ENCODE results near the gene ANKRD11.
"Not testable (repeated sequence)": the region's sequence is repeated elsewhere in the genome, so short reads cannot be mapped to it uniquely, and the experiment has no call there.

The ANKRD11 gene

GRCh38 chr16:89382555-89382954 is 107.8 kb downstream of the ANKRD11 start:
- H3K9me3 ChIP-seq (ENCODE audit: control insufficient read depth, low read length); H3K14ac ChIP-seq (ENCODE audit: low read length in 2 of 2); H3K4ac ChIP-seq (ENCODE audit: low read depth in 1 of 2, low read length in 2 of 2); H3K23ac ChIP-seq (ENCODE audit: low read length in 2 of 2); H2BK120ac ChIP-seq (ENCODE audit: low read depth, low read length); H2BK15ac ChIP-seq (ENCODE audit: low read depth, poor library complexity, severe bottlenecking); DNase-seq; H3K4me2 ChIP-seq (ENCODE audit: low read length, poor library complexity, severe bottlenecking); H3K18ac ChIP-seq (ENCODE audit: low read depth in 1 of 2, low read length in 2 of 2); H3K4me3 ChIP-seq (ENCODE audit: insufficient read depth in 1 of 2, low read depth in 1 of 2, low read length in 2 of 2); H3K36me3 ChIP-seq (ENCODE audit: control insufficient read depth in 1 of 2, insufficient read depth in 2 of 2, low read depth in 1 of 2, low read length in 2 of 2); H3K27ac ChIP-seq (ENCODE audit: low read length, poor library complexity, severe bottlenecking); H2BK12ac ChIP-seq (ENCODE audit: low read length in 2 of 2); H2BK5ac ChIP-seq (ENCODE audit: low read depth, low read length, poor library complexity, severe bottlenecking); H3K9ac ChIP-seq (ENCODE audit: low read length); H2AFZ ChIP-seq (ENCODE audit: low read depth, low read length); H2AK5ac ChIP-seq (ENCODE audit: low read length, severe bottlenecking); H4K8ac ChIP-seq (ENCODE audit: low read length); H3K27me3 ChIP-seq (ENCODE audit: control insufficient read depth in 1 of 2, insufficient read depth in 1 of 2, low read length in 2 of 2); H4K91ac ChIP-seq (ENCODE audit: low read length): not testable (repeated sequence)
- Histone ChIP-seq H3K4me1 (ENCODE audit: control insufficient read depth, insufficient read depth, low read depth, low read length) (peaks cover 39% of the 10 kb centered on the region), H3K79me1 (replicated peaks; ENCODE audit: low read length, poor library complexity, severe bottlenecking) (peaks cover 10% of the 10 kb centered on the region)
- WGBS, result 81% methylated on average over 4 of the region's 5 CpGs

GRCh38 chr16:89381788-89382187 is 108.6 kb downstream of the ANKRD11 start:
- no peaks in the 10 kb centered on the region for H3K9me3 ChIP-seq (ENCODE audit: control insufficient read depth, low read length)
- no peak overlapping the region for H3K18ac ChIP-seq (ENCODE audit: low read depth in 1 of 2, low read length in 2 of 2)
- H3K23ac ChIP-seq (ENCODE audit: low read length in 2 of 2), result no peak overlapping the region
- H3K4me3 ChIP-seq (ENCODE audit: insufficient read depth in 1 of 2, low read depth in 1 of 2, low read length in 2 of 2), result no peak overlapping the region
- H2AFZ ChIP-seq (ENCODE audit: low read depth, low read length), result no peak overlapping the region
- H2BK5ac ChIP-seq (ENCODE audit: low read depth, low read length, poor library complexity, severe bottlenecking), result no peak overlapping the region
- H3K27ac ChIP-seq (ENCODE audit: low read length, poor library complexity, severe bottlenecking), result no peak overlapping the region
- 85% methylated on average over 14 of the region's 14 CpGs for WGBS
- no peak overlapping the region for H3K9ac ChIP-seq (ENCODE audit: low read length)
- peaks cover 0 to 9% of the 10 kb centered on the region in 2 experiments for H3K36me3 ChIP-seq (ENCODE audit: control insufficient read depth in 1 of 2, insufficient read depth in 2 of 2, low read depth in 1 of 2, low read length in 2 of 2)
- H2BK120ac ChIP-seq (ENCODE audit: low read depth, low read length), result no peak overlapping the region
- no peak overlapping the region for H3K4ac ChIP-seq (ENCODE audit: low read depth in 1 of 2, low read length in 2 of 2)
- no peak overlapping the region for H3K4me2 ChIP-seq (ENCODE audit: low read length, poor library complexity, severe bottlenecking)
- no peak overlapping the region for H4K91ac ChIP-seq (ENCODE audit: low read length)
- H4K8ac ChIP-seq (ENCODE audit: low read length), result no peak overlapping the region
- peaks cover 10% of the 10 kb centered on the region for H3K79me1 ChIP-seq (replicated peaks; ENCODE audit: low read length, poor library complexity, severe bottlenecking)
- no peak for DNase-seq
- peaks cover 37% of the 10 kb centered on the region for H3K4me1 ChIP-seq (ENCODE audit: control insufficient read depth, insufficient read depth, low read depth, low read length)
- no peaks in the 10 kb centered on the region for H3K27me3 ChIP-seq (ENCODE audit: control insufficient read depth in 1 of 2, insufficient read depth in 1 of 2, low read length in 2 of 2)
- no peak overlapping the region for H2BK15ac ChIP-seq (ENCODE audit: low read depth, poor library complexity, severe bottlenecking)
- H2BK12ac ChIP-seq (ENCODE audit: low read length in 2 of 2), result peak overlapping the region in 1 of 2 experiments; percentile 23
- peak overlapping the region in 1 of 2 experiments; percentile 18 for H3K14ac ChIP-seq (ENCODE audit: low read length in 2 of 2)
- H2AK5ac ChIP-seq (ENCODE audit: low read length, severe bottlenecking), result no peak overlapping the region

- Histone ChIP-seq H3K27ac (ENCODE audit: low read length, poor library complexity, severe bottlenecking) (no peak overlapping the region), H4K91ac (ENCODE audit: low read length) (no peak overlapping the region)
- WGBS, result 93% methylated on average over 15 of the region's 15 CpGs
Measured at GRCh38 chr16:89380681-89381080, 109.7 kb downstream of the ANKRD11 start.

GRCh38 chr16:89378947-89379771 is 111.2 kb downstream of the ANKRD11 start:
- Histone ChIP-seq H2AK5ac (ENCODE audit: low read length, severe bottlenecking) (no peak overlapping the region), H3K9ac (ENCODE audit: low read length) (peak overlapping the region; percentile 50), H3K79me1 (replicated peaks; ENCODE audit: low read length, poor library complexity, severe bottlenecking) (peaks cover 9% of the 10 kb centered on the region), H2BK120ac (ENCODE audit: low read depth, low read length) (no peak overlapping the region), H4K91ac (ENCODE audit: low read length) (no peak overlapping the region), H3K27ac (ENCODE audit: low read length, poor library complexity, severe bottlenecking) (no peak overlapping the region), H2AFZ (ENCODE audit: low read depth, low read length) (no peak overlapping the region), H4K8ac (ENCODE audit: low read length) (no peak overlapping the region), H3K27me3 (ENCODE audit: control insufficient read depth in 1 of 2, insufficient read depth in 1 of 2, low read length in 2 of 2) (no peaks in the 10 kb centered on the region), H3K36me3 (ENCODE audit: control insufficient read depth in 1 of 2, insufficient read depth in 2 of 2, low read depth in 1 of 2, low read length in 2 of 2) (peaks cover 3 to 4% of the 10 kb centered on the region in 2 experiments), H2BK5ac (ENCODE audit: low read depth, low read length, poor library complexity, severe bottlenecking) (no peak overlapping the region), H3K4me2 (ENCODE audit: low read length, poor library complexity, severe bottlenecking) (no peak overlapping the region), H2BK12ac (ENCODE audit: low read length in 2 of 2) (no peak overlapping the region), H3K23ac (ENCODE audit: low read length in 2 of 2) (no peak overlapping the region), H3K18ac (ENCODE audit: low read depth in 1 of 2, low read length in 2 of 2) (no peak overlapping the region), H2BK15ac (ENCODE audit: low read depth, poor library complexity, severe bottlenecking) (no peak overlapping the region), H3K4me1 (ENCODE audit: control insufficient read depth, insufficient read depth, low read depth, low read length) (peaks cover 31% of the 10 kb centered on the region), H3K14ac (ENCODE audit: low read length in 2 of 2) (no peak overlapping the region), H3K9me3 (ENCODE audit: control insufficient read depth, low read length) (peaks cover 5% of the 10 kb centered on the region), H3K4me3 (ENCODE audit: insufficient read depth in 1 of 2, low read depth in 1 of 2, low read length in 2 of 2) (peak overlapping the region in 1 of 2 experiments; percentile 61), H3K4ac (ENCODE audit: low read depth in 1 of 2, low read length in 2 of 2) (no peak overlapping the region)
- 95% methylated on average over 26 of the region's 29 CpGs for WGBS
- no peak for DNase-seq

More at GRCh38 chr16:89380681-89381080, 109.7 kb downstream of the ANKRD11 start:
- Histone ChIP-seq H2AK5ac (ENCODE audit: low read length, severe bottlenecking) (no peak overlapping the region), H3K4ac (ENCODE audit: low read depth in 1 of 2, low read length in 2 of 2) (no peak overlapping the region), H3K4me2 (ENCODE audit: low read length, poor library complexity, severe bottlenecking) (no peak overlapping the region), H4K8ac (ENCODE audit: low read length) (no peak overlapping the region), H3K36me3 (ENCODE audit: control insufficient read depth in 1 of 2, insufficient read depth in 2 of 2, low read depth in 1 of 2, low read length in 2 of 2) (peaks cover 4 to 5% of the 10 kb centered on the region in 2 experiments), H3K4me3 (ENCODE audit: insufficient read depth in 1 of 2, low read depth in 1 of 2, low read length in 2 of 2) (no peak overlapping the region), H3K27me3 (ENCODE audit: control insufficient read depth in 1 of 2, insufficient read depth in 1 of 2, low read length in 2 of 2) (no peaks in the 10 kb centered on the region), H2BK15ac (ENCODE audit: low read depth, poor library complexity, severe bottlenecking) (no peak overlapping the region), H2BK120ac (ENCODE audit: low read depth, low read length) (no peak overlapping the region), H2BK5ac (ENCODE audit: low read depth, low read length, poor library complexity, severe bottlenecking) (no peak overlapping the region), H3K79me1 (replicated peaks; ENCODE audit: low read length, poor library complexity, severe bottlenecking) (peaks cover 10% of the 10 kb centered on the region), H3K14ac (ENCODE audit: low read length in 2 of 2) (peak overlapping the region in 1 of 2 experiments; percentile 64), H3K18ac (ENCODE audit: low read depth in 1 of 2, low read length in 2 of 2) (no peak overlapping the region), H2BK12ac (ENCODE audit: low read length in 2 of 2) (peak overlapping the region in 1 of 2 experiments; percentile 19), H3K23ac (ENCODE audit: low read length in 2 of 2) (no peak overlapping the region), H3K9ac (ENCODE audit: low read length) (no peak overlapping the region), H3K4me1 (ENCODE audit: control insufficient read depth, insufficient read depth, low read depth, low read length) (peaks cover 31% of the 10 kb centered on the region), H3K9me3 (ENCODE audit: control insufficient read depth, low read length) (peaks cover 5% of the 10 kb centered on the region), H2AFZ (ENCODE audit: low read depth, low read length) (no peak overlapping the region)
- no peak for DNase-seq

All from mesenchymal stem cell (in vitro differentiated cells and primary cell).